Endodermal cell (in vitro differentiated cells): ENCODE data around the gene VPS13D. TPM values are rescaled to one million over a fixed set of nuclear protein-coding genes. Genes with fewer than 3 reads are reported as not detected.
A peak's percentile ranks its signal among the peaks of the same experiment; 100 is the strongest.

Experiments
- DNase-seq: peaks from one replicate; pipeline ENCODE4 v3.0.0-alpha.2; 2017
- H3K27ac ChIP-seq: 2 replicates; pipeline ENCODE4 v1.5.1; 2013; ENCODE audit warnings: mild to moderate bottlenecking, low read depth, low read length, moderate library complexity
- H3K27me3 ChIP-seq: 2 replicates; pipeline ENCODE4 v1.6.1; 2013; ENCODE audit warnings: mild to moderate bottlenecking, low read length, moderate library complexity; ENCODE audit not compliant: insufficient read depth, control insufficient read depth, poor library complexity, severe bottlenecking
- H3K36me3 ChIP-seq: 2 replicates; pipeline ENCODE4 v1.7.0; 2013; ENCODE audit warnings: mild to moderate bottlenecking, low read length, moderate library complexity; ENCODE audit not compliant: control insufficient read depth, insufficient read depth
- H3K4me1 ChIP-seq: one replicate; pipeline ENCODE4 v1.7.0; 2013; ENCODE audit warnings: low read length; ENCODE audit not compliant: control insufficient read depth, insufficient read depth
- H3K4me3 ChIP-seq: 2 replicates; pipeline ENCODE4 v1.5.1; 2013; ENCODE audit warnings: mild to moderate bottlenecking, low read length, moderate library complexity
- H3K9ac ChIP-seq: 2 replicates; pipeline ENCODE4 v1.6.1; 2013; ENCODE audit warnings: mild to moderate bottlenecking, low read length, moderate library complexity; ENCODE audit not compliant: poor library complexity, severe bottlenecking; ENCODE audit errors: extremely low read depth
- H3K9me3 ChIP-seq: 2 replicates; pipeline ENCODE4 v1.6.1; 2013; ENCODE audit warnings: mild to moderate bottlenecking, low read length, moderate library complexity; ENCODE audit not compliant: control insufficient read depth
- H3K27ac Mint-ChIP-seq: 2 replicates; pipeline ENCODE4 v1.8.0; 2020; ENCODE audit warnings: mixed read lengths
- H3K27me3 Mint-ChIP-seq: 2 replicates; pipeline ENCODE4 v1.8.0; 2021; ENCODE audit warnings: mild to moderate bottlenecking, mixed read lengths; ENCODE audit not compliant: insufficient read depth
- H3K36me3 Mint-ChIP-seq: 2 replicates; pipeline ENCODE4 v1.8.0; 2020; ENCODE audit warnings: low read depth, mixed read lengths
- H3K4me1 Mint-ChIP-seq: 2 replicates; pipeline ENCODE4 v1.8.0; 2020; ENCODE audit warnings: mixed read lengths
- H3K4me3 Mint-ChIP-seq: 2 replicates; pipeline ENCODE4 v1.8.0; 2020; ENCODE audit warnings: mild to moderate bottlenecking, moderate library complexity, mixed read lengths
- H3K9me3 Mint-ChIP-seq: 2 replicates; pipeline ENCODE4 v1.8.0; 2020; ENCODE audit warnings: mild to moderate bottlenecking, mixed read lengths
- WGBS, 2 experiments: methylation state at CpG; one replicate each; pipeline versions ENCODE4 v1.1.5 to v1.1.7; 2013; ENCODE audit warnings: missing lambda C conversion rate in 2 of 2, mixed read lengths in 1 of 2; ENCODE audit not compliant: insufficient coverage in 1 of 2, insufficient read length in 1 of 2; 5-methylcytosine and 5-hydroxymethylcytosine counted together
- total RNA-seq, 2 donors: library from RNA; stranded (reverse); fragmentation: NEBNext Ultra II Directional in 1 of 2; extraction: Animal tissue kit (Norgen Biotek cat#: 25700) in 1 of 2; gene quantifications; 2 replicates in 1 of 2; 3 replicates in 1 of 2; pipeline ENCODE4 v1.2.1, GENCODE V29; 2021
- TF ChIP-seq, protein P1 (sequence below): fragments of 200-600 bp; sonication (generic); conservative IDR thresholded peaks from 2 replicates; pipeline ENCODE4 v1.5.0; 2021; ENCODE audit warnings: antibody characterized with exemption, mild to moderate bottlenecking

VPS13D gene
- total RNA-seq, 2 donors from 2014 or later: 32.5 to 36.7 TPM

- Mint-ChIP-seq H3K4me3 (peak overlapping the region; percentile 80), H3K4me1 (peaks cover 4% of the 10 kb centered on the region), H3K36me3 (peaks cover 8% of the 10 kb centered on the region), H3K27ac (no peak overlapping the region), H3K9me3 (no peaks in the 10 kb centered on the region), H3K27me3 (no peaks in the 10 kb centered on the region)
- Histone ChIP-seq H3K9me3 (no peaks in the 10 kb centered on the region), H3K9ac (peak overlapping the region; percentile 49), H3K4me3 (peak overlapping the region; percentile 92), H3K27me3 (no peaks in the 10 kb centered on the region), H3K27ac (no peak overlapping the region), H3K4me1 (no peaks in the 10 kb centered on the region), H3K36me3 (no peaks in the 10 kb centered on the region)
- 62 to 89% methylated on average over 4 of the region's 4 CpGs for WGBS, 2 experiments
- TF ChIP-seq, protein P1, sequence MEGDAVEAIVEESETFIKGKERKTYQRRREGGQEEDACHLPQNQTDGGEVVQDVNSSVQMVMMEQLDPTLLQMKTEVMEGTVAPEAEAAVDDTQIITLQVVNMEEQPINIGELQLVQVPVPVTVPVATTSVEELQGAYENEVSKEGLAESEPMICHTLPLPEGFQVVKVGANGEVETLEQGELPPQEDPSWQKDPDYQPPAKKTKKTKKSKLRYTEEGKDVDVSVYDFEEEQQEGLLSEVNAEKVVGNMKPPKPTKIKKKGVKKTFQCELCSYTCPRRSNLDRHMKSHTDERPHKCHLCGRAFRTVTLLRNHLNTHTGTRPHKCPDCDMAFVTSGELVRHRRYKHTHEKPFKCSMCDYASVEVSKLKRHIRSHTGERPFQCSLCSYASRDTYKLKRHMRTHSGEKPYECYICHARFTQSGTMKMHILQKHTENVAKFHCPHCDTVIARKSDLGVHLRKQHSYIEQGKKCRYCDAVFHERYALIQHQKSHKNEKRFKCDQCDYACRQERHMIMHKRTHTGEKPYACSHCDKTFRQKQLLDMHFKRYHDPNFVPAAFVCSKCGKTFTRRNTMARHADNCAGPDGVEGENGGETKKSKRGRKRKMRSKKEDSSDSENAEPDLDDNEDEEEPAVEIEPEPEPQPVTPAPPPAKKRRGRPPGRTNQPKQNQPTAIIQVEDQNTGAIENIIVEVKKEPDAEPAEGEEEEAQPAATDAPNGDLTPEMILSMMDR: no peak
- no peak for DNase-seq
Measured at GRCh38 chr1:12231276-12231595, 1.4 kb downstream of the VPS13D start.

DNA sequence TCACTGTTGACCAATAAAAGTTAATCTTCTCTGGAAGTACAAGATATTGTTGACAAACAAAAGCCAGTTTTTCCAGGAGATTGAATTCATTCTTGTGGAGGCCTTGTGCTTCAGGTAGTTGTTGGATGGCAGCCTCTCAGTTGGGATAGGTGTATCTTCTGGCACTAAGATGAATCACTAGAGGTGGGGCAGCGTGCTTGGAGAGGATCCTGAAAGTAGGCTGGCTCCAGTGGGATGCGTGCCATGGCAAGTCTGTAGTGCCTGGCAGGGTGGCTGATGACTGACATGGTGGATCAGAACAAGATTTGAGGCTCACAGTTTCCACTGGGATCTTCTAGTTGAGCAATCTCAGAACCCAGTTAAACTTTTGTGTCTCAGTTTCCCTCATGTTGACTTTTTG, 2.4 kb downstream of the VPS13D start:
- no peaks in the 10 kb centered on the region for H3K27me3 Mint-ChIP-seq
- Histone ChIP-seq H3K4me1 (no peaks in the 10 kb centered on the region), H3K9ac (no peak overlapping the region), H3K9me3 (no peaks in the 10 kb centered on the region), H3K27me3 (no peaks in the 10 kb centered on the region), H3K36me3 (no peaks in the 10 kb centered on the region), H3K27ac (no peak overlapping the region), H3K4me3 (no peak overlapping the region)
- no peaks in the 10 kb centered on the region for H3K9me3 Mint-ChIP-seq
- TF ChIP-seq, protein P1: no peak
- DNase-seq: no peak
- H3K27ac Mint-ChIP-seq: no peak overlapping the region
- peaks cover 16% of the 10 kb centered on the region for H3K36me3 Mint-ChIP-seq
- H3K4me3 Mint-ChIP-seq: no peak overlapping the region
- 95 to 100% methylated on average over 1 to 2 of the region's 2 CpGs for WGBS, 2 experiments
- H3K4me1 Mint-ChIP-seq: peaks cover 4% of the 10 kb centered on the region

- peaks cover 45% of the 10 kb centered on the region for H3K36me3 ChIP-seq
- 55 to 67% methylated on average over 2 of the region's 2 CpGs for WGBS, 2 experiments
- H3K27me3 Mint-ChIP-seq: no peaks in the 10 kb centered on the region
- TF ChIP-seq, protein P1: peak; percentile 78
- no peak overlapping the region for H3K4me3 Mint-ChIP-seq
- peaks cover 37% of the 10 kb centered on the region for H3K36me3 Mint-ChIP-seq
- H3K27ac Mint-ChIP-seq: no peak overlapping the region
- no peak overlapping the region for H3K9ac ChIP-seq
- no peak overlapping the region for H3K27ac ChIP-seq
- no peak overlapping the region for H3K4me3 ChIP-seq
- H3K27me3 ChIP-seq: no peaks in the 10 kb centered on the region
- H3K9me3 ChIP-seq: no peaks in the 10 kb centered on the region
- DNase-seq: peak; percentile 58
- no peaks in the 10 kb centered on the region for H3K9me3 Mint-ChIP-seq
- H3K4me1 Mint-ChIP-seq: peaks cover 3% of the 10 kb centered on the region
- H3K4me1 ChIP-seq: no peaks in the 10 kb centered on the region
Measured at GRCh38 chr1:12244078-12244477, 14.2 kb downstream of the VPS13D start.
